Measurements from ENCODE around the gene HDAC1. TPM values are rescaled to one million over a fixed set of nuclear protein-coding genes. Genes with fewer than 3 reads are reported as not detected.

HDAC1 gene
- total RNA-seq, 4 donors from 2014 or later, result 40.4 to 51.6 (median 47.1) TPM

- H3K36me3 ChIP-seq, result no peaks in the 10 kb centered on the region
- no peaks in the 10 kb centered on the region for H3K4me1 ChIP-seq
- TF ChIP-seq POLR2A (IDR thresholded peaks at IDR 0.05) (no peak), CTCF (IDR thresholded peaks at IDR 0.05) (no peak), EP300 (IDR thresholded peaks at IDR 0.05) (no peak)
- no peak overlapping the region for H3K27ac ChIP-seq
- no peak overlapping the region for H3K4me3 ChIP-seq
- no peaks in the 10 kb centered on the region for H3K9me3 ChIP-seq
- DNase-seq (ENCODE audit: low spot score in 2 of 2), result no peak
- peaks cover 0 to 3% of the 10 kb centered on the region in 2 donors for H3K27me3 ChIP-seq
- 39 to 59% methylated on average over 7 of the region's 7 CpGs for WGBS, 2 donors
Measured at GRCh38 chr1:32266921-32267591, 24.8 kb upstream of the HDAC1 start.

GRCh38 chr1:32269744-32270143 is 22.1 kb upstream of the HDAC1 start:
- no peak for DNase-seq (ENCODE audit: low spot score in 2 of 2)
- Histone ChIP-seq H3K27ac (no peak overlapping the region), H3K9me3 (no peaks in the 10 kb centered on the region), H3K4me3 (no peak overlapping the region), H3K36me3 (no peaks in the 10 kb centered on the region), H3K27me3 (peaks cover 0 to 24% of the 10 kb centered on the region in 2 donors), H3K4me1 (no peaks in the 10 kb centered on the region)
- no peak for TF ChIP-seq POLR2A (IDR thresholded peaks at IDR 0.05)
- no peak for TF ChIP-seq CTCF (IDR thresholded peaks at IDR 0.05)
- TF ChIP-seq EP300 (IDR thresholded peaks at IDR 0.05), result no peak

- TF ChIP-seq CTCF (IDR thresholded peaks at IDR 0.05), result no peak
- no peak for TF ChIP-seq EP300 (IDR thresholded peaks at IDR 0.05)
- TF ChIP-seq POLR2A (IDR thresholded peaks at IDR 0.05), result no peak
- Histone ChIP-seq H3K9me3 (no peaks in the 10 kb centered on the region), H3K4me1 (peaks cover 0 to 4% (median 0%) of the 10 kb centered on the region in 4 donors), H3K27ac (no peak overlapping the region), H3K36me3 (no peaks in the 10 kb centered on the region), H3K4me3 (no peak overlapping the region), H3K27me3 (peaks cover 0 to 45% of the 10 kb centered on the region in 2 donors)
- no peak for DNase-seq (ENCODE audit: low spot score in 2 of 2)
- 49 to 58% methylated on average over 7 of the region's 7 CpGs for WGBS, 2 donors
Measured at GRCh38 chr1:32272557-32273390, 19.1 kb upstream of the HDAC1 start.

- no peaks in the 10 kb centered on the region for H3K36me3 ChIP-seq
- H3K9me3 ChIP-seq, result no peaks in the 10 kb centered on the region
- no peak for TF ChIP-seq POLR2A (IDR thresholded peaks at IDR 0.05)
- TF ChIP-seq CTCF (IDR thresholded peaks at IDR 0.05), result no peak
- H3K27ac ChIP-seq, result no peak overlapping the region
- no peak for DNase-seq (ENCODE audit: low spot score in 2 of 2)
- peaks cover 0 to 45% of the 10 kb centered on the region in 2 donors for H3K27me3 ChIP-seq
- peaks cover 0 to 4% (median 0%) of the 10 kb centered on the region in 4 donors for H3K4me1 ChIP-seq
- H3K4me3 ChIP-seq, result no peak overlapping the region
- WGBS, 2 donors, result 37% methylated on average over 10 of the region's 10 CpGs
Measured at GRCh38 chr1:32273391-32274208, 18.3 kb upstream of the HDAC1 start.
